HG02642 (cell line): ENCODE data around the gene SIAH3.
"Not testable (repeated sequence)": the region's sequence is repeated elsewhere in the genome, so short reads cannot be mapped to it uniquely, and the experiment has no call there.

Source experiments
- ATAC-seq: cut with Tn5 transposase; IDR thresholded peaks from one replicate; pipeline ENCODE4 v1.9.1; 2021; ENCODE audit warnings: mild to moderate bottlenecking; ENCODE audit not compliant: unreplicated experiment, poor library complexity

Gene SIAH3

GRCh38 chr13:45851171-45851921, at the start of gene SIAH3:
TSS of gene SIAH3 (minus strand) at chr13:45851753. CDS start at chr13:45851629, 124 bp downstream.
- no peak for ATAC-seq

- ATAC-seq, result no peak
These were observed 47.9 kb upstream of the SIAH3 start for GRCh38 chr13:45899406-45899805.

GRCh38 chr13:45897562-45897961, 46.0 kb upstream of the SIAH3 start:
- ATAC-seq, result no peak

GRCh38 chr13:45896285-45896684, 44.7 kb upstream of the SIAH3 start:
- ATAC-seq, result no peak

GRCh38 chr13:45895881-45896280, 44.3 kb upstream of the SIAH3 start:
- ATAC-seq, result no peak

GRCh38 chr13:45892513-45892912, 41.0 kb upstream of the SIAH3 start:
- no peak for ATAC-seq

GRCh38 chr13:45889590-45890243, 38.2 kb upstream of the SIAH3 start:
- no peak for ATAC-seq

- ATAC-seq, result no peak
These were observed 34.9 kb upstream of the SIAH3 start for GRCh38 chr13:45886466-45886865.

GRCh38 chr13:45885194-45885593, 33.6 kb upstream of the SIAH3 start:
- no peak for ATAC-seq

GRCh38 chr13:45882626-45883025, 31.1 kb upstream of the SIAH3 start:
- ATAC-seq, result no peak

GRCh38 chr13:45881353-45881752, 29.8 kb upstream of the SIAH3 start:
- ATAC-seq, result no peak

- ATAC-seq, result no peak
These were observed 28.7 kb upstream of the SIAH3 start for GRCh38 chr13:45880242-45880641.

- ATAC-seq, result no peak
These were observed 28.1 kb upstream of the SIAH3 start for GRCh38 chr13:45879666-45880065.

- ATAC-seq, result no peak
These were observed 27.4 kb upstream of the SIAH3 start for GRCh38 chr13:45878966-45879365.

- ATAC-seq, result no peak
These were observed 25.2 kb upstream of the SIAH3 start for GRCh38 chr13:45876781-45877180.

GRCh38 chr13:45875951-45876350, 24.4 kb upstream of the SIAH3 start:
- no peak for ATAC-seq

GRCh38 chr13:45873491-45874325, 22.2 kb upstream of the SIAH3 start:
- no peak for ATAC-seq

- no peak for ATAC-seq
These were observed 21.0 kb upstream of the SIAH3 start for GRCh38 chr13:45872566-45872965.

GRCh38 chr13:45871201-45871600, 19.6 kb upstream of the SIAH3 start:
- not testable (repeated sequence) for ATAC-seq

GRCh38 chr13:45870232-45870631, 18.7 kb upstream of the SIAH3 start:
- ATAC-seq, result no peak

- no peak for ATAC-seq
These were observed 13.9 kb upstream of the SIAH3 start for GRCh38 chr13:45865414-45865813.
